GM18520 (cell line): Measurements from ENCODE around the gene GOLGA7B.
A peak's percentile ranks its signal among the peaks of the same experiment; 100 is the strongest.

Experiments
- ATAC-seq: cut with Tn5 transposase; IDR thresholded peaks from one replicate; pipeline ENCODE4 v1.9.1; 2021; ENCODE audit not compliant: unreplicated experiment

GOLGA7B gene

DNA sequence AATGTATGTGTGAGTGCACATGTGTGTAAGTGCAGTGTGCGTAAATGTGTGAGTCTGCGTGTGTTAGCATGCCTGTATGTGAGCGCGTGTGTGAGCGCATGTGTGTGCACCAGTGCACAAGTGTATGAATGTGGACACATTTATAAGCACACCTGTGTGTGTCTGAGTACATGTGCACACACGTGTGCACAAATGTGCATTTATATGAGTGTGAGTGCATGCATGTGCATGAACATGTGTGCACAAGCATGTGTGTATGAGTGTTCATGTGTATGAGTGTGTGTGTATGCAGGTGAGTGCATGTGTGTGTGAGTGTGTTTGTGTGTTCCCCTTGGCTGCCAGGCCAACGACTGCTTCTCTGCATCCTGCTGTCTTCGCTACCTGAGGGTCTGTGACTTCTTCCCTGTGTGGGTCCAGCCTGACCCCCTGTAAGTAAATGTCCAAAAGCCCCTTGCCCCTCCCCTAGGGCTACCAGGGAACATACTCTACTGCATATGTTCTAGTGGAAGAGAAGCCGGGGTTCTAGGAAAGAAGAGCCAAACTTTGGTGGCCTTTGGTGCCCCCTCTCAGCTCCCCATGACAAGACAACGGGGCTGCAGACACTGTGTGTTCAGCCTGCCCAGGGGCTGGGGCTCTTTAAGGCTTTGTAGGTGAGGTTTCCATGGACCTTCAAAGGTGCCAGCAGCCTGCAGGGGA is 17.0 kb downstream of the GOLGA7B start:
- ATAC-seq = no peak

DNA sequence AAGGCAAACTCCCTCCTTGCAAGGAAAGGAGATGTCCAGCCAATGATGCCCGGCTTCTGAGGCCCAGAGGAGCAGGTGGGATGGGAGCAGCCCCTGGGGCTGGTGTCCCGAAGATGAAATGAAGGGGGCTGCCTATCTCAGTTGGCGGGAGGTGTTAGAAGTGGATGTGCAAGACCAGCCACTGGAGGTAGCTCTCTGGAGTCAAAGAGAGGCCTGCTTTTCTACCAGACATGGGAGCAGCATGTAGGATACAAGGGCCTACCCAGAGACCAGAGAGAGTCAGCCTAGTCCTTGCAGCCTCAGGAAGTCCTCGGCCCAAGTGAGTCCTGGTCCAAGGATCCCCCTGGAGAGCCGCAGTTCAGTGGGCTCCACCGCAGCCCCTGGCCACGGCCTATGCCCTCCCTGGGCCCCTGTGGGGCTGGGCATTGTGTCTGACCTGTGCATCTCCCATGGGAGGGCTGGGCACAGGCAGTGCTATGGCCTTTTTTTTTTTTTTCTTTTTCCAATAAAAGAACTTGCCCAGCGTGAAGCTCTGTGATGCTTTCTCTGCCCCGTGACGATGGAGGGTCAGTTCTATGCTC is 17.7 kb downstream of the GOLGA7B start:
- no peak for ATAC-seq

DNA sequence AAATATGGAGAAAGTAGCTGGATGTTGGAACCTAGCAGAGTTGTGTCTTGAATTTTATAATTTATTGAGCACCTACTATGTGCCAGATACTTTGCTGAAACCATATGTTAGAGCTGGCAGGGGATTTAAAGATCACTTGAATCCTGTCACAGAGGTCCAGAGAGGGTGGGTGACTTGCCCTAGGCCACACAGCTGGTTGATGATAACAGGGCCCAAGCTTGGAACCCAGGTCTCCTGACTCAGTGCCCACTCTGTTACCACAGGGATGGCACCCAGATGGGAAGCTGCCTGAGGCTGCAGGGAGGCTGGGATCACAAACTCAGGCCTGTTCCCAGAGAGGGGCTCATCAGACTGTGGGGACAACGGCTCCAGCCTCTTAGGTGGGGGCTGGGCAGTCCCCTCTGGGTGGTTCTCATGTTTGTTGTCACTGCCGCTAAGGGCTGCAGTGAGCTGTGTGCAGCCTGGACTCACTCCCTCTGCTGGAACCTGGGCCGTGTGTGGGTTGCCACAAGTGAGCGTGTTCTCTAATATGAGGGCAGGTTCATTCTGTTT is 18.6 kb downstream of the GOLGA7B start:
- no peak for ATAC-seq

DNA sequence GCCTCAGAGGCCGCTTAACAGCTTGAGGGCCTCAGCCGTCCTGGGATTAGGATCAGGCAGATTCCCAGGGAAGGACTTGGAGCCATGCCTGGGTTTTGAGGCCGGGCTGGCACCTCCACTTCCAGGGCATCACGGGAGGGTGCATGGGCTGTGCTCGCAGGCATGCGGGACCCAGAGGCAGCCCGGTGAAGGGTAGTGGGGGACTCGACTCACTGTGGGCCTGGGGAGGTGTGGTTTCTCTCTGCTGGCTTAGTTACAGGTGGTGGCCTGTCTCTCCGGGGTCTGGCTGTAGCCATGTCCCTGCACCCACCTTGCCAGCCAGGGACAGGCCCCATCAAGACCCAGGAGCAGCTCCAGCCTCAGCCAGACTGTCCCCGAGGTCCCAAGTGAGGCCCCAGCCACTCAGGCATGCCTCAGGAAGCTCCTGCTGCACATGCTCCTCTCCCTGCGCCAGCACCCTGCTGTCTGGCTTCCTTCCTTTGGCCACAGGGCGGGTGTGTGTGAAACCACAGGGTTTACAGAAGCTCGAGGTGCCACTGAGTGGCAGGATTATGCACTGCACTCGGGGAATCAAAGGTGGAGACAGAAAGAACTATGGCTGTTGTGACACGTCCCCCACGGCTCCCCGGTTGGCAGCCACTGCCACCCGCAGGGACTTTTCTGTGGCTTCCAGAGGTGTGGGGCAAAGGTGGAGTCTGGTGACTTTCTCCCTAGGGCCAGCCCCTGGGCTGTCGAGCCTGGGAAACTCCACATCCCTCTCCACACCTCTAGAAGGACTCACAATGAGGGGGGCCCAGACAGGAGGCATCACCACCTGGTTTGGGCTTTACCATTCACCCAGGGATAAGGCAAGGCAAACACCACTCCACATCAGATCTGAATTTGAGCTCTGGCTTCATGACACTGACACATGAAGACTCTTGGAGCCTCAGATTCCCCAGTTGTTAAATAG is 19.7 kb downstream of the GOLGA7B start:
- ATAC-seq = peak; percentile 95

DNA sequence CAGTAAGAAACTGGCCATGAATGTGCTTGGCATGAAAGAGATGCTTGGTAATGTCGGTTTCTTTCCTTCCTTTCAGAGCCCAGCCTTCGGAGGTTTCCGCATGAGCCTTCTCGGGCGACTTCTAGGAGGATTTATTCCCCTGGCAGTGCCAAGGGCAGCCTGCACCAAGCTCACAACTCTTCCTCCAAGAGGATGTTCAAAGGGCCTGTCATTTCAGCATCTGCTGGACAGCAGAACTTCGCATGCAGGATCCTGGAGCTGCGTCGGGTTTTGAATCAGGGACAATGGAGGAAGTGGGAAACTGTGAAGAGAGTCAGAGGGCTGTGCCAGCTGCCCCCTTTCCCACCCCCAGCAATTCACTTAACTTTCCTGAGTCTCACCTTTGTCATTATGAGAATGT is 21.3 kb downstream of the GOLGA7B start:
- ATAC-seq = no peak

DNA sequence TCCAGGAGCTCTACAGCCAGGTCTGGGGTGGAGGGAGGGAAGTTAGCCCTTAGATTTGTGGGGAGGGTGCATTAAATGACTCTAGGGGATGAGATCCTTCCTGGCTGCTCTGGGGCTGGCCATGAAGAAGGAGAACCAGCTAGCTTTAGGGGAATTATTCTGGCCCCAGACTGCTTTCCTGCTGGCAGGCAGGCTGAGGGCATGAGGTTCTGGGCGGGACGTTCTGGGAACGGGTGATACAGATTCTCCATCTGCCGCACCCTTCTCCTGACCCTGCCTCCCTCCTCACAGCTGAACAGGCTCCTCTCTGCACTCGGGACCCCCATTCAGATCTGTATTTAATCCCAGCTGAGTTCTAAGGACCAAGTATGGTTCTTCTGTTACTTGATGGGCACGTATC is 23.9 kb downstream of the GOLGA7B start:
- no peak for ATAC-seq

DNA sequence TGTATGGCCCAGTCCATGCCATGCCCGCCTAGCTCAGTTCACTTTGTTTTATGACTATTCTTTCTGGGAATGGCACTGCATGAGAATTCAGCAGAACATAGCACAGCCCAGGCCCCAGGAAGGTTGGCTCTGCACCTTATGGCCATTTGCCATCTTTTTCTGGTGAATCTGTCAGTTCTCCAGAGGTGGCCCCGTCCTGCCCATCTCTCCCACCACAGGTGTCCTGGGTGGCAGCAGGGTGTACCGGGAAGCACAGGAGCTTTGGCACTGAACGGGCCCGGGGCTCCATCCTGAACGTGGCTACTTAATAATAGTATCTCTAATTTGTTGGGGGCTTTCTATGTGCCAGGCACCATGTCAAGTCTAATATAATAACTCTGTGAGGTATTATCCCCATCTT is 24.7 kb downstream of the GOLGA7B start:
- no peak for ATAC-seq

DNA sequence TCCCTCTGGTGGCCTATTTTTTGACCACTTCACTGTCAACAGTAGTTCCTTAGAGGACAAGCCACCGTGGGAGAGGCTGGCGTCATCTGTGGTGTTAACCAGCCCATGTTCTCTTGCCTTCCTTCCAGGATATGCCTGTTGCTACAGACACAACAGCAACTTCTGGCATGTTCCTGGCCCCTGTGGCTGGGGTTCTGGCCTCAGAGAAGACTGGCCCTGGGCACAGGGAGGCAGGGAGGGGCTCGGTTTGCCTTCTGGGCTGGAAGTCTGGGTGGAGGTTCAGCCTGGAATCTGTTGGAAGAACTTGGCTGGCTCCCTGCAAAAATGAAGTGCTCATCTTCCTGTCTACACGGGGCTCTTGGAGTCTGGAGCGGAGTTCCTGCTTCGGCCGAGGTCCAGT is 25.7 kb downstream of the GOLGA7B start:
- no peak for ATAC-seq

DNA sequence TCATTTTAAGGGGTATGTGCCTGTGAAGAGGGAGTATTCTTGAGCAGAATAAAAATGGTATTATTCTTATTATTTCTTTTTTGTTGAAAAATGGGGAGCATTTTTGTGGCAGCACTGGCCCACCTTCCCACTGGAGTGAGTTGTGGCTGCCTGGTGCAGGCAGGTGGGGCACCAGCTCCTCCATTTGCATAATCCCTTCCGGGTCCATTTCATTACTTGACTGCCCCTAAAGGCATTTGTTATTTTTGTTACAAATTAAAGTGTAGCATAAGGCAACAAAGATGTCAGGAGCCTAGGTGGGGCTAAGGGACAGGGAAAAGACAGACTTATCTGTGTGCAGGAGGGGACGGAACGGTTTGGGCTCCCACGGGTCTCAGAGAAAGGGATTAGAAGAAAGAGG is 26.8 kb downstream of the GOLGA7B start:
- ATAC-seq = no peak

DNA sequence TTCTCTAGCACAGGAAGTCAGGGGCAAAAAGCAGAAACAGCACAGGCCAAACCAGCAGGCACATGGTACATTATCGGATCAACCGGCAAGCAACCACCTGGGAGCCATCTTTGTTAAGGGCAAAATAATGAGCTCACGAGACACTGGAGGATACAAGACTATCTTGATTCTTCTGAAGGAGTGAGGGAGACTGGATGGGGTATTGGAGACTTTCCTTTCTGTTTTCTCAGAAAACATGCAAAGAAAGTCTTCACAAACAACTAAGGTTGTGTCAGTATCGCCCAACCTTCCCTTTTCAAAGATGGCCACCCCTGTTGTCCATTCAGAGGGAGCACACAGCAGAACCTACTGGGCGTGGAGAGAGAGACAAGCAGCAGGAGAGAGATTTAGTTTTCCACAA is 29.6 kb downstream of the GOLGA7B start:
- ATAC-seq = no peak

DNA sequence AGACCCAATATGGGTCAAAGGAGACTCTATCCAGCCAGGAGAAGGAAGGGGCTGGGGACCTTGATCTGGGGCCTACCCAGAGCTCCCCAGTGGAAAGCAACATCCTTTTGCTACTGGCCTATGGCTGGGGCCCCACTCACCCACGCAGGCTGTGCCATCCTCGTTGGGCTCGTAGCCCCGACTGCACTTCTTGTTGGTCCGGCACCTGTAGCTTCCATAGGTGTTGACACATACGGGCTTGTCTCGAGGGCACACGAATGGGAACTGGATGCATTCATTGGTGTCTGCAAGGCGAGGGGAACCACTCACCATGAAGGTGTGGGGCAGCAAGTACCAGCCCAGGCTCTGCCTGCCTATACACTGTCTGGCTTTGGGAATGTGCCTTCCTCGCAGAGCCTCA is 30.5 kb downstream of the GOLGA7B start:
- ATAC-seq = no peak

DNA sequence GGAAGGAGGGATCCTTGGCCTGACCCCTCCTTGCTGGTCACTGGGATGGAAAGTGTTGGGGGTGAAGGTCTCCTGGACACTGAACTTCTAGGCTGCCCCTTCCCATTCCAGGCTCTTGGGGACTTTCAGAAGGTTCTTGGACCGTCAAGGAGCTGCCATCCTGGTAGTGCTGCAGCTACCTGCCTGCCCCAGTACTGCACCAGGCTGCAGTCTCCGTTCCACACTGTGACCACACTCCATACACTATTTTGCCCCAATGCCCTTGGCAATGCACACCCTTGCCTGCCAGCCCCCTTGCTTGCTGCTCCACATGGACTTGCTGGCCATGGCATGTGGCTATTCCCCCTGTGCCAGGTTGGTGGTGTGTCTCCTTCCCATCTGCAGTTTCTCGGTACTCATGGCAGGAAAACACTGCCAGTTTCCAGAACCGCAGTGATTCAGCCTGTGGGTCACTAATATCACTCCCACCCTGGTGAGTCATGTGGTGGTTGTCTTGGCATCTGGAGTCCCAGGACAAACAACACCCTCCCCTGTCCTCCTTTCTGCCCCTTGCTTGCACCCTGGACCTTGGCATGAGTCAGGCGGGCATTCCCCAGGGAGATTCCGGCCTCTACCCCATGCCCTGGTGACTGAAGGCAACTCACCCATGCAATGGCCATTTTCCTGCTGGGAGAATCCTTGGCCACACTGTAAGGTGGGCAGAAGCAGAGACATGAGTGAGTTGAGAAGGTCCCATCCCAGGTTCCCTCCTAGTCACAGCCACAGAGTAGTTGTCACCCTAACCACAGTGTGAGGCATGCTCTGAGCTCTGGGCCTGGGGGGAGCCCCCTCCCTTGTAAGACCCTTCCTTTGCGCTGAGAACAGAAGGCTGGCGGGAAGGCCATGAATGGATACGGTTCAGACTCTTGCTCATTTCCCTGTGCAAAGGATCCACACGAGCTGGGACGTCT is 32.8 kb downstream of the GOLGA7B start:
- no peak for ATAC-seq

DNA sequence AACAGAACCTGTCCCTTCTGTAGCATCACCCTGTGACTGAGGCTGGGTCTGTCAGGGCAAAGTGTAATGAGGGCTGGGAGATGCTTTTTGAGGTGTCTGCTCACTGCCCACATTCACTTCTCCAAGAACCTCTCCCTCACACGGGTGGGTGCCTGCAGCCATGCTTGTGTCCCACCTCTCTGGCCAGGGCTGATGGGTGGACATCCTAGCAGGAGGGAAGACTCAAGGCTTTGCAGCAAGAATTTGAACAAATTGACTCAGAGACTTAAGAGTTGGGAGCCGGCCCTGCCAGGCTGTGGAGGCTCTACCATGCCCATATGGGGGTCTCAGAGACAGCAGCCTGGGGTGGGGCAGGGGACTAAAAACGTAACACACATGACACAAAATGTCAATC is 33.4 kb downstream of the GOLGA7B start:
- ATAC-seq = no peak

DNA sequence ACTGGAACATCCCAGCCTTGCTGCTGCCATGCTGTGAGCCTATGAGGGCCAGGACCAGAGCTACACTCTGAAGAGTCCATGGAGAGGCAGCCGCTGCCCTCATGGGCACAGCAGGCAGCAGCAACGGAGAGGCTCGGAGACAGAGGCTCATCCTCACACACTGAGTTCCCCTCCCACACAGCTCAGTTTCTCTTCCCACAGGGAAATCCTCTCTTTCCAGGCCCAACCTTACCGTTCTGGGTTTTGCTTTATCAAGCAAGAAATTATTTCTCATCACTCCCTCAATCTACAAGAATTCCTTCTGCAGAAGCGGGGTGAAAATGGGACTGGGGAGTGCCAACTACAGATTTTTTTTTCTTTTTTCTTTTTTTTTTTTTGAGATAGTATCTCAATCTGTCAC is 36.6 kb downstream of the GOLGA7B start:
- ATAC-seq = no peak

DNA sequence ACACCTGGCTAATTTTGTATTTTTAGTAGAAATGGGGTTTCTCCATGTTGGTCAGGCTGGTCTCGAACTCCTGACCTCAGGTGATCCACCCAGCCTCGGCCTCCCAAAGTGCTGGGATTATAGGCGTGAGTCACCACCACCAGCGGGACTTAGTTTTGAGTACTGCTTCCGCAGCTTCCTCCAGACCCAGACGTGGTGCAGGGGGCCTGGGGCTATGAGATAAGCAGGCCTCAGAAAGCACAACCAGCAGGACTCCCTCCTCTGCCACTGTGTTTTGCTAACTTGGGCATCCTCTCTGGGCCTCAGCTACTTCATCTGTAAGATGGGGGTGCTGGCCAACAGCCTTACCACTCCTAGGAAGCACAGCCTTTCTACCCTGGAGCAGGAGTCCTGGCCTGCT is 37.8 kb downstream of the GOLGA7B start:
- ATAC-seq = no peak

DNA sequence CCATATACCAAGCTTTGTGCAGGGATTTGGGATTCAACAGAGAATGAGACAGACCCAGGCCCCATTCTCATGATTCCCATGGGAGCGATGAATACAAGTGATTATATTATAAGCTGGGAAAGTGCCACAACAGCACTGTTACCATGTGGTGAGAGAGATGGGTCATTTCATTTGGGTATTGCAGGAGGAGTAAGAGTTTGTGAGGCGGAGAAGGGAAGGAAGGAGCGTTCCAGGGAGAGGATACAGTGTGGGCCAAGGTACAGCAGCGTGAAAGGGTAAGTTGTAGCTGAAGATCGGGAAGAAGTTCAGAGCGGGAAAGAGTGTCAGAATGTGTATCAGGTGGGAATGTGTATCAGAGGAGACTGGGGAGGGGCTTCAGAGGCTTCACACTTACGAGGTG is 38.5 kb downstream of the GOLGA7B start:
- ATAC-seq = no peak

DNA sequence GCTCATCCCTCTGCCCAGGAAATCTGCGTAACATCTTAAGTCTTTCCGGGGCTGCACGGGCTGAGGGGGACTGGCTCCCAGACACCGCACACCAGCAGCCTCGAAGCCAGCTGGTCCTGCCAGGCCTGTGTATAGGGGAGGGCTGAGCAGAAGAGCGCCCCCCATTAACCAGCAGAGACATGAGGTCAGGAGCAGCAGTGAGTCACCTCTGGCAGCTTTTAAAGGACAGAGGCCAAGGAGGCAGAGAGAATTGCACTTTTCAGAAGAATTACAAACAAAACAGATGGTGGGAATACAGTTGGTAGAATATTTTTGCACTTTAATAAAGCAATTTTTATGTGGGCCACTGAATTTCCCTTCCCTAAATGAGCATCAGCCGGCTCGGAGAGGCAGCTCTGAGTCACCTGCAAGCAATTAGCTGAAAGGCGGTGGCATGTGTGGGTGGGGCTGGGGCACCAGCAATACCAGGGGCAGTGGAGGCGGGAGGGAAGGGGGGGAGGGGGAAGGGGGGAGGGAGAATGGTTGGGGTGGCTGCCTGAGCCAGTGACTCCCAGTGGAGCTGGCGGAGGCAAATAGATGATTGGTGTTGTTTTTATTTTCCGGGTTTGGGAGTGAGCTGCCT is 39.1 kb downstream of the GOLGA7B start:
- no peak for ATAC-seq

DNA sequence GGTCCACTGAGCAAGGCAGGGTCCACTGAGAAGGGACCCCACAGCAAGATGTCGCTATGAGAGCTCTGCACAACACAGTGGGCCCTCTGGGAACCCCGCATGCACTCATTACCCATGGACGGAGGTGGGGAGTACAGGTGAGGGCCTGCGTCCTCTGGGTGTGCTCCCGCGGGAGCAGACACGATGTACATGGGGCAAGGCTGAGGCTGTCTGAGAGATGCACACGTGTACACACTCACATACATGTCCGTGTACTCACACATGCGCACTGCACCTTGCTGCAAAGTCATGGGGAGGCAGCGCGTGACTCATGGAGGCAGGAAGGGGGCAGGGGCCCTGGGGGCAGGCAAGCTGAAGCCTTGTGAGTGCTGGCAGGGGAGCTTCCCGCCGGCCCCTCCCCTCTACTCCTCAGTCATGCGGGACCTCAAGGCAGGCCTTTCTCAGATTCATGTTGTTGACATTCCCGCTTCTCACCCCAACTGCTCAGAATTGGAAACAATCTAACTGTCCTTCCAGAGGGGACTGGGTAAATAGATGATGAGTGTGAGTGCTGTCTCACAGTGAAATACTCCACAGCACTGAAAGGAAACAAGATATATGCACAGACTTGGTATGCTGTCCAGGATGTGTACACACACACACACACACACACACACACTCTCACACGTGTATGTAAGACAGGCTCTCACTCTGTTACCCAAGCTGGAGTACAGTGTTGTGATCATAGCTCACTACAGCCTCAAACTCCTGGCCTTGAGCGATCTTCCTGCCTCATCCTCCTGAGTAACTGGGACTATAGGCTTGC is 40.0 kb downstream of the GOLGA7B start:
- ATAC-seq = no peak

DNA sequence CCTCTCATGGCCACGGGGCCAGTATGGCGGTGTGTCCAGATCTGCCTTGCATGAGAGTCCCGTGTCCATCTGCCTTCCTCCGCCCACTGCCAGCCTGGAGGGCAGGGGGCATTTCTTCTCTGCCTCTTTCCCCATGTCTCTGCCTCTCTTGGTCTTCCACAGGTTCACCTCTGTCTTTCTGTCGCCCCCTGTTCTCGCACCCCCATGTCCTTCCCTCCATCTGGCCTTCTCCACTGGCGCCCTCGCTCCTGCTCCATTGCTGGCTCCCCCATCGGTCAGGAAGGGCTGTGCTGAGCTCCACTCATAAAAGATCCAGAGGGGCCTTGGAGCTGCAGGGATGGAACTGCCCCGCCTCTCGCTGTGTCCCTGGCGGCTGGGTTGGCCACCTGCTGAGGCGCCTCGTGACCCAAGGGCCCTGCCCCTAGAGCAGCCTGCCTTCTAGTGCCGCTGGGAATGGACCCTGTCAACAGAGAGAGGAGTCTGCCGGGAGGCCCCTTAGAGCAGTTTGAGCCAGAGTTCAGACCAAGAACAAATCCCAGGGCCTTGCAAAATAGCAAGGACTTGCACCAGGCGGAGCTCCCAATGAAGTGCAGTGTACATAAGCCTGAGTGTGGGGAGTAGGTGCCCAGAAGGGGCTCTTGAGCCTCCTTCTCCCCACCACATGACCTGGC is 42.0 kb downstream of the GOLGA7B start:
- no peak for ATAC-seq
